Measurements from ENCODE around the gene RPH3AL. TPM values are rescaled to one million over a fixed set of nuclear protein-coding genes. Genes with fewer than 3 reads are reported as not detected.

RPH3AL gene
- total RNA-seq, 4 donors from 2014 or later, result 6.3 to 14.4 (median 10.8) TPM

GRCh38 chr17:252456-252855 is 100.2 kb downstream of the RPH3AL start:
- in situ Hi-C loops (cut with MboI; ENCODE audit: low sequenced_read_pairs in 4 of 4), result no loop called here
- no peak for ATAC-seq
- intact Hi-C loops (cut with DNase I; ENCODE audit: low total_unique reads), result no loop called here
- TF ChIP-seq CTCF (IDR thresholded peaks at IDR 0.05 in 4 of 5, conservative IDR thresholded peaks at IDR 0.05 in 1 of 5), result no peak
- TF ChIP-seq POLR2A (IDR thresholded peaks at IDR 0.05), result no peak
- no peak for DNase-seq
- Histone ChIP-seq H3K4me3 (no peak overlapping the region), H3K27me3 (no peaks in the 10 kb centered on the region), H3K27ac (no peak overlapping the region), H3K4me1 (no peaks in the 10 kb centered on the region), H3K9me3 (no peaks in the 10 kb centered on the region), H3K36me3 (no peaks in the 10 kb centered on the region)

GRCh38 chr17:251531-251930 is 101.1 kb downstream of the RPH3AL start:
- intact Hi-C loops (cut with DNase I; ENCODE audit: low total_unique reads) (no loop called here), in situ Hi-C loops (cut with MboI; ENCODE audit: low sequenced_read_pairs in 4 of 4) (no loop called here)
- H3K36me3 ChIP-seq, result no peaks in the 10 kb centered on the region
- no peaks in the 10 kb centered on the region for H3K27me3 ChIP-seq
- no peak for ATAC-seq
- TF ChIP-seq CTCF (IDR thresholded peaks at IDR 0.05 in 4 of 5, conservative IDR thresholded peaks at IDR 0.05 in 1 of 5) (no peak), POLR2A (IDR thresholded peaks at IDR 0.05) (no peak)
- H3K9me3 ChIP-seq, result no peaks in the 10 kb centered on the region
- H3K4me3 ChIP-seq, result no peak overlapping the region
- DNase-seq, result peak in 1 of 2 donors; percentile 3
- H3K4me1 ChIP-seq, result no peaks in the 10 kb centered on the region
- H3K27ac ChIP-seq, result no peak overlapping the region

GRCh38 chr17:250487-251300 is 101.9 kb downstream of the RPH3AL start:
- TF ChIP-seq CTCF (IDR thresholded peaks at IDR 0.05 in 4 of 5, conservative IDR thresholded peaks at IDR 0.05 in 1 of 5) (no peak), POLR2A (IDR thresholded peaks at IDR 0.05) (no peak)
- Histone ChIP-seq H3K36me3 (no peaks in the 10 kb centered on the region), H3K27ac (no peak overlapping the region), H3K9me3 (no peaks in the 10 kb centered on the region), H3K27me3 (no peaks in the 10 kb centered on the region), H3K4me3 (no peak overlapping the region), H3K4me1 (no peaks in the 10 kb centered on the region)
- peak in 1 of 2 donors; percentile 2 for DNase-seq
- no peak for ATAC-seq
- intact Hi-C loops (cut with DNase I; ENCODE audit: low total_unique reads), result no loop called here
- in situ Hi-C loops (cut with MboI; ENCODE audit: low sequenced_read_pairs in 4 of 4), result no loop called here

- no peak overlapping the region for H3K4me3 ChIP-seq
- ATAC-seq (no peak), DNase-seq (no peak)
- no peaks in the 10 kb centered on the region for H3K4me1 ChIP-seq
- H3K36me3 ChIP-seq, result no peaks in the 10 kb centered on the region
- in situ Hi-C loops (cut with MboI; ENCODE audit: low sequenced_read_pairs in 4 of 4), result no loop called here
- TF ChIP-seq CTCF (IDR thresholded peaks at IDR 0.05 in 4 of 5, conservative IDR thresholded peaks at IDR 0.05 in 1 of 5) (no peak), POLR2A (IDR thresholded peaks at IDR 0.05) (no peak)
- H3K9me3 ChIP-seq, result no peaks in the 10 kb centered on the region
- no peak overlapping the region for H3K27ac ChIP-seq
- intact Hi-C loops (cut with DNase I; ENCODE audit: low total_unique reads), result no loop called here
- H3K27me3 ChIP-seq, result no peaks in the 10 kb centered on the region
These were observed 103.2 kb downstream of the RPH3AL start for GRCh38 chr17:249236-249993.

Measured in gastrocnemius medialis (tissue), 4 donors.